Measurements from ENCODE around the gene EVC2.
"Not testable (repeated sequence)": the region's sequence is repeated elsewhere in the genome, so short reads cannot be mapped to it uniquely, and the experiment has no call there.

Gene EVC2

GRCh38 chr4:5616331-5616950, 91.9 kb downstream of the EVC2 start:
- DNase-seq, result no peak

DNA sequence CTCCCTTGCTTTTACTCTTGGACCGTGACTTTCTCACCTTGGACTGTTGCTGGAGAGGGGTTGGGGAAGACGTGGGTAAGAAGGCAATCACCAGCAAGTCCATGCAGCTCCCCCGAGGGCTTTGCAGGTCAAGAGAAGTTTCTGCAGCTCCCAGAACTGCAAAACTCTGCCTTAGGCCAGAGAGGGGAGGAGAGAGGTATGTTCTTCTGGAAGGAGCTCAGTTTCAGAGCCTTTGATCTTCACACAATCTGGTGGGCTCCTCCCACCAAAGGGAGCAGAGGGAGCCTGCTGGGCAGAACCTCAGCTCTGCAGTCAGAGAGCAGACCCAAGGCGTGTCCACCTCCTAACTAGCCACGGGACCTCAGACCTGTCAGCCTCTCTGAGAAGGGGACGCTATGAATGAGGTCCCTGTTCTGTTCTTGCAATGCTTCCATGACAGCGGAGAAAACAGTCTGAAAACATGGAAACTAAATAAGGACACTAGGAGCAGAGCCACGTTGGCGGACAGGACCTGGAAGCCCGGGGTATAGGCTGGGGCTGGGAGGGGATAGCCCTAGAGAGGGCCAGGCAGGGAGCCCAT, 92.8 kb downstream of the EVC2 start:
- DNase-seq, result no peak

DNA sequence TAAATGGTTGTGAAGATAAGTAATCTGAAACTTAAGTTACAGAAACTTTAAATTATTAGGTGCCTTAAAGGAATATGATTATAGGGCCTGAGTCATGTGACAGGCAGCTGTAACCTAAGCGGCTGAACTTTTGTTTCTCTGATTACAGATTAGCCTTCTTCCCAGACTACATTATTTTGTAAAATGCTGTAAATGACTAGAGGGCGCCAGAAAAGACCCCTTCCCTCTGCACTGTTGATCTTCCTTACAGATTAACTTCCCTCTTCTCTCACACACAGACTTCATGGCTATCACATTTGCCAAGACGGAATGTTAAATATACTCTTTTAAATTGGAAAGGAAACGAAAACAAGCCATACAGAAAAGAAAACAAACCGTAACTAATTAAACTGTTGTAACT, 96.6 kb downstream of the EVC2 start:
- DNase-seq, result no peak

GRCh38 chr4:5609306-5610007, 98.9 kb downstream of the EVC2 start:
- no peak for DNase-seq

- DNase-seq, result not testable (repeated sequence)
Measured at GRCh38 chr4:5593828-5594227, 114.5 kb downstream of the EVC2 start.

DNA sequence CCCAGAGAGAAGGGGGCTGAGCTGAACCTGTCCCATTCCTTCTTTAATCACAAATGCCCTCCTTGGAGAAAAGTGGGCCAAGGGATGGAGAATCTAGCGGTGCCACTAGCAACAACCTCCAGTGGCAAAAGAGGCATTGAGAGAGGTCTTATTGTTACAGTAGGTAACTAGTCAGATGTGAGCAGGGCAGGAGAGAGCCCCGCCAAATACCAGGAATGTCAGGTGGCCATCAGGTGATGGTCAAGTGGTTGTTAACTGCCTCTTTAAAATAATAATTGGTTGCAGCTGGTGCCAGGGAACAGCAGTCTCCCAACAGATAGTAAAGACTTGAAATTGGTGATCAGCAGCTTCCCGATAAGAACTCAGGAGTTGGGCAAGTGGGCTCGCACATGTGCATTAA, 116.1 kb downstream of the EVC2 start:
- DNase-seq, result no peak

DNA sequence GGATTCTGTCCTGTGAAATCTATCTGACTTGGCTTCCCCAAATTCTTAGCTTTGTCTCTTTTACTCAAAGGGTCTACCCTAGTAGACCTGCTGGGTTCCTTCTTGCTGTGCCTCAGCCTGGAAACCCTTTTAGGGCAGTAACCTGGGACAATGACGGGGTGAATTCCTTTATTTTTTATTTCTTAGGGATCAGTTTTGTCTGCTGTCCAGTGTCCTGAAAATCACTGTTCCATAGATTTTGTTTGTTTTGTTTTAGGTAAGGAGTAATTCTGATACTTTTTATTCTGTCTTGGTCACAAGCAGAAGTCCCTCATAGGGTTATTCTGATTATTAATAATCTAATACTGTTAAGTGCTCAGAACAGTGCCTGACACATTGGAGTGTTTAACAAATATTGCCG, 118.9 kb downstream of the EVC2 start:
- no peak for DNase-seq

- DNase-seq, result no peak
Measured at GRCh38 chr4:5588046-5588445, 120.3 kb downstream of the EVC2 start.

GRCh38 chr4:5575941-5576340, 132.4 kb downstream of the EVC2 start:
- DNase-seq, result no peak

GRCh38 chr4:5574386-5574785, 134.0 kb downstream of the EVC2 start:
- DNase-seq, result no peak

- no peak for DNase-seq
Measured at GRCh38 chr4:5573965-5574364, 134.4 kb downstream of the EVC2 start.

- DNase-seq, result no peak
Measured at GRCh38 chr4:5572751-5573150, 135.6 kb downstream of the EVC2 start.

DNA sequence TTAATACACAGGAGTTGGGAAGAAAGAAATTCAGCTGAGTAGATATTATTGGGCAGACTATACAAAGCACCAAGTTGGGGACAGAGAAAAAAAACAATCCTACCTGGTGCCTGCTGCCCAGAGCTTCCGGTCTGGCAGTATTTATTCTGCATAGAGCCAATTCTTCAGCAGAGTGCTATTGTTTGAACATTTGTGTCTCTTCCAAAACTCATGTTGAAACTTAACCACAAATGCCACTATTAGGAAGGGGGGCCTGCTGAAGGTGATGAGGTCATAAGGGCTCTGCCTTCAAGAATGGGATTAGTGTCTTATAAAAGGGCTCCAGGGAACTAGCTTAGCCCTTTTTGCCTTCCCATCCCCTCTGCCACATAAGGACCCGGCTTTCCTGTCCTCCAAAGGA, 136.2 kb downstream of the EVC2 start:
- DNase-seq, result no peak

DNA sequence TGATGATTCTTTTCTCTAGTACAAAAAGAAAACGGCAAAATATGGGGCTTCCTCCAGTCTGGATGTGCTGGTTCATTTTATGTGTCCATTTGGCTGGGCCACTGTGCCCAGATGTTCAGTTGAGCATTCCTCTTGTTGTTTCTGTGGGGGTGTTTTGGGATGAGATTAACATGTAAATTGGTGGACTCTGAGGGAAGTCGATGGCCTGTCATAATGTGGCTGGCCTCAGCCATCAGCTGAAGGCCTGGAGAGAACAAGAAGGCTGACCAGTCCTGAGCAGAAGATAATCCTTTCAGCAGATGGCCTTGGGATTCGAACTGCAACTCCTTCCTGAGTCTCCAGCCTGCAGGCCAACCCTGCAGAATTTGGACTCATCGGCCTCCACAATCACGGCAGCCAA, 136.7 kb downstream of the EVC2 start:
- DNase-seq, result no peak

DNA sequence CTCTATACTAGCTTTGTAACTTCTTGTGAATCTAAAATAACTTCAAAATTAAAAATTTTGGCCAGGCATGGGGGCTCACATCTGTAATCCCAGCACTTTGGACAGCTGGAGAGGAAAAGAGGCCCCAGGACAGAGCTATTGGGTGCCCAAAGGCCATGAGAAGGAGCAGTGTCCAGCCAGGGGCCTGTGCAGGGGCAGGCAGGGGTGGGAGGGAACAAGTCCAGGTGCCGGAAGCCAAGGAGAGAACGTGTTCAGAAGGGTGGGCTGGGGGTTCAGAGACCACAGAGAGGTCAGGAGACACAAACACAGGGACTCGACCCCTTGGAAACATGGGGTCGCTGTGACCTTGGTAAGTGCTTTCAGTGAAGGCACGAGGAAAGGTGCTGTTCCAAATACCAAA, 138.9 kb downstream of the EVC2 start:
- DNase-seq, result no peak

GRCh38 chr4:5568931-5569330, 139.4 kb downstream of the EVC2 start:
- DNase-seq, result no peak

DNA sequence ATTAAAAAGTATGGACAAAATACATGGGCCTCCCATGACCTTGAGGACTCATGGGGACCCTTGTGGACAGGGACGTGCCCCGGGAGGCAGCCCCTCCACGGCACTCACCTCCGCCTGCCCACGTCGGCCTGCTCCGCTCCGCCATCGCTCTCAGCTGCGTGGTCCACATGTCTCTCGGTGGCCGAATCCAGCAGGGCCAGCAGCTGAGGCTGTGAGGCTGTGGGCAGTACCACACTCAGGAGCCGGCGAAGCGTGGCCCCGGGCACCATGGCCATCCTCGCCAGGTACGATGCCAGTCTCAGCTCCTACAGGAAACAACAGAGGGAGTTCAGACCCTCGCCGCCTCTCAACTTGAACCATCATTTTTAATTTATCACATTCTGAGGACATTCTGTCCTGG, 140.0 kb downstream of the EVC2 start:
- no peak for DNase-seq

DNA sequence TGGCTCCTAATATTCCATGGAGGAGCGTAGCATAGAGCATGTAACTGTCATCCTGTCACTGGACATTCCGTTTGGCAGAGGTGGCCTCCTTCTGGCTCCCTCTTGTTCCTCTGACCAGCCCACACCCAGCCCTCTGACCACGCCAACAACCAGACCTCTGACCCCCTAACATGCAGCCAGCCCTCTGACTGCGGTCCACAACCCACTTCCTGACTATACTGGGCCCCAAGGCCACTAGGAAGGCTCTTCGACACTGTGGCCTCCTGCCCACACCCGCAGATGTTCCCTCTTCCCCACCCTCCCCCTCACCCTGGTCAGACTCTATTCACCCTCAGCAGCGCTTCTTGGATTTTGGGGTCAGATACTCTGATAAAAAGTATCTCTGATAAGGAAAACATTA, 141.4 kb downstream of the EVC2 start:
- DNase-seq, result no peak

DNA sequence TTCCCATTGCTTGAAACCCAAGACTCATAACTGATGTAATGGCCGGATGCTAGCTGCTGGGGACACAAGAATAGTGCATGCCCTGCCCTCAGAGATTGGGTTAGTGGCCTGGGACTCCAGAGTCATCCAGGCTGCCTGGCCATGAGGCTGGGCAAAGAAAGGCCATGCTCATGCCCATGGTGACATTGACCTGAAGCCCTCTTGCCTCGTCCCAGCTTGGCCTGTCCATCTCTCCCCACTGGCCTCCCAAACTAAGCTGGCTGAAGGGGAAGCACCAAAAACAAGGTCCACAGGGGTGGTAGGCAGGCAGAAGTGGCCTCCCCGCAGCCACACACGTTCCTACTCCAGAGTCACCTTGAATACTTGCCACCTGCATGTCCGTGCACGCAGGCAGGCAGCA, 141.8 kb downstream of the EVC2 start:
- DNase-seq, result no peak

DNA sequence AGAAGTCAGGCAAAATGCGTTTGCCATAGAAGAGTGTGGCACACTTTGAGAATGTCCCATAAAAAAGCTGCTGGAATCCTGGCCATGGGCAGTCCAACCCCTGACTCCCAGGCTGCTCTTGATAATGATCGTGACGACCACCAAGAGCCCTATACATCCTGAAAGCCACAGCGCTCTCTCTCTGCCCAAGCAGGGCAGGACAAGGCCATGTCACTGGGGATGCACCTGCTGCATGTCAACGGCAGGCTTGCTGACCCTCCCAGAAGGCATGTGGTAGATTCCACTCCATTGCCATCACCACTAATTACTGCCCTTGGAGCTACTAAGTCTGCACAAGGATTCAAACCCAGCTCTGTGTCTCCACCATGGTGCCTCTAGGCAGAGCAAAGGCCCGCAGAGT, 144.5 kb downstream of the EVC2 start:
- DNase-seq, result no peak

GRCh38 chr4:5562476-5562875, 145.9 kb downstream of the EVC2 start:
- no peak for DNase-seq

- DNase-seq, result no peak
Measured at GRCh38 chr4:5561286-5561685, 147.1 kb downstream of the EVC2 start.

DNA sequence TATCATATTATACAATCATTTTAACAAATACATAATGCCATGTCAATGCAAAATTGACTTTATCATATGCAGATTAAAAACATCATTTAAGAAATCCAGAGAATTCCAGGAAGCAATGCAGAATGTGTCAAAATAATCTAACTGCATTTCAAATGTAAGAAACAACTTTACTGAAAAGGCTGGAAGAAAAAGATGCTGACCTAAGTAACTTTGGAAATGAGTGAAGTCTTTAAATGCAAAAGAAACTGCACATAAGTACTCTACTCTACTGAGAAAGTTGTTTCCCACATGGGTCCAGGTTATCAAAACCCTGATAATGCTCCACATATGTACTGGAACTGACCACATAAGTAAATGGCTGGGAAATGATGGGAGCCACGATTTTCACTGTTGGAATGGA, 149.9 kb downstream of the EVC2 start:
- no peak for DNase-seq

GRCh38 chr4:5554376-5554775, 154.0 kb downstream of the EVC2 start:
- no peak for DNase-seq

DNA sequence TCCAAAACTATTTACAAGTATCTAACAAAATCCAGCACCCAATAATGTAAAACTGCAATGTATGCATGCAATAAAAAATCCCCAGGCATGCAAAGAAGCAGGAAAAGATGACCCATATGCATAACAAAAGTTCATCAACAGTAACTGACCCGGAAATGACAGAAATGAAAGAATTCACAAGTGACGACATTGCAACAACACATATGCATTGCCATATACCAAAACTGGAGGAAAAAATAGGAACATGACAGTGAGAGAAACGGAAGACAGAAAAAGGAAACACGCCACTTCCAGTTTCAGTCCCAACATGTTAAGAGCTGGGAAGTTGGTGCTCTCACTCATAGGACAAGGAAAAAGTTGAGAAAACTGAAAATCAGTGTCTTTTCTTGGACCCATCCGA, 154.6 kb downstream of the EVC2 start:
- DNase-seq, result no peak

Measured in CD4-positive, alpha-beta T cell treated with Interferon gamma for 1 hour (primary cell).